DOHH2 (cell line): ENCODE measurements around the gene MORN5.

Source experiments
- H3F3A ChIP-seq: fragments of 200-600 bp; sonication (generic), shearing (Covaris generic); 2 replicates; pipeline ENCODE4 v1.6.0; 2016; ENCODE audit warnings: antibody characterized with exemption, mild to moderate bottlenecking; ENCODE audit not compliant: control insufficient read depth, insufficient read depth
- H3K27ac ChIP-seq: fragments of 200-600 bp; sonication (generic); 2 replicates; pipeline ENCODE4 v1.5.1; 2014; ENCODE audit warnings: low read depth, mild to moderate bottlenecking, low read length, moderate library complexity
- H3K27me3 ChIP-seq: fragments of 200-600 bp; sonication (generic); 2 replicates; pipeline ENCODE4 v1.6.1; 2014; ENCODE audit warnings: mild to moderate bottlenecking, low read length, mixed read lengths; ENCODE audit not compliant: control insufficient read depth
- H3K36me3 ChIP-seq: fragments of 200-600 bp; sonication (generic); 2 replicates; pipeline ENCODE4 v1.6.1; 2014; ENCODE audit warnings: mild to moderate bottlenecking, low read length, moderate library complexity, mixed read lengths; ENCODE audit not compliant: control insufficient read depth
- H3K4me1 ChIP-seq: fragments of 200-600 bp; sonication (generic); 2 replicates; pipeline ENCODE4 v1.6.1; 2014; ENCODE audit warnings: mild to moderate bottlenecking, low read length, mixed read lengths; ENCODE audit not compliant: control insufficient read depth
- H3K4me2 ChIP-seq: fragments of 200-600 bp; sonication (generic); 2 replicates; pipeline ENCODE4 v1.6.0; 2014; ENCODE audit warnings: mild to moderate bottlenecking, low read length, moderate library complexity
- H3K4me3 ChIP-seq: fragments of 200-600 bp; sonication (generic); 2 replicates; pipeline ENCODE4 v1.5.1; 2014; ENCODE audit warnings: mild to moderate bottlenecking, low read length, mixed read lengths
- H3K79me2 ChIP-seq: fragments of 200-600 bp; sonication (generic); 2 replicates; pipeline ENCODE4 v1.6.1; 2014; ENCODE audit warnings: mild to moderate bottlenecking, low read length, mixed read lengths; ENCODE audit not compliant: control insufficient read depth
- H3K9me2 ChIP-seq: fragments of 200-600 bp; sonication (generic); replicated peaks from 2 replicates; pipeline ENCODE4 v1.6.1; 2014; ENCODE audit warnings: mild to moderate bottlenecking, low read length, mixed read lengths; ENCODE audit not compliant: control insufficient read depth
- H3K9me3 ChIP-seq: fragments of 200-600 bp; sonication (generic); 2 replicates; pipeline ENCODE4 v1.6.1; 2014; ENCODE audit warnings: antibody characterized with exemption, low read length, mixed read lengths; ENCODE audit not compliant: control insufficient read depth, insufficient read depth
- H4K20me1 ChIP-seq: fragments of 200-600 bp; sonication (generic); 2 replicates; pipeline ENCODE4 v1.6.0; 2014; ENCODE audit warnings: low read depth, mild to moderate bottlenecking, antibody characterized with exemption, low read length, moderate library complexity; ENCODE audit not compliant: control insufficient read depth, insufficient read depth
- EZH2phosphoT487 ChIP-seq: fragments of 200-600 bp; sonication (generic); IDR thresholded peaks from 2 replicates; pipeline ENCODE4 v1.6.1; 2017; ENCODE audit warnings: borderline replicate concordance, mild to moderate bottlenecking, antibody characterized with exemption, low read length, moderate library complexity, mixed read lengths
- TF ChIP-seq, protein P1 (sequence below): fragments of 200-600 bp; sonication (generic); IDR thresholded peaks from one replicate; pipeline ENCODE4 v1.5.1; 2014; ENCODE audit warnings: antibody characterized with exemption, mild to moderate bottlenecking, low read depth, low read length; ENCODE audit not compliant: poor library complexity, severe bottlenecking

The MORN5 gene

GRCh38 chr9:122144836-122145591 is 14.7 kb upstream of the MORN5 start:
- Histone ChIP-seq H3F3A (no peaks in the 10 kb centered on the region), H3K9me3 (no peaks in the 10 kb centered on the region), H3K4me1 (no peaks in the 10 kb centered on the region), H3K9me2 (no peaks in the 10 kb centered on the region), H3K79me2 (0 out of 2 replicates have a peak, but pooled peaks cover 2% of the 10 kb centered on the region), H3K36me3 (peaks cover 64% of the 10 kb centered on the region), H3K4me3 (no peak overlapping the region), H3K4me2 (no peak overlapping the region), H3K27me3 (no peaks in the 10 kb centered on the region), H4K20me1 (no peaks in the 10 kb centered on the region), H3K27ac (no peak overlapping the region)
- TF ChIP-seq EZH2phosphoT487: no peak
- TF ChIP-seq, protein P1, sequence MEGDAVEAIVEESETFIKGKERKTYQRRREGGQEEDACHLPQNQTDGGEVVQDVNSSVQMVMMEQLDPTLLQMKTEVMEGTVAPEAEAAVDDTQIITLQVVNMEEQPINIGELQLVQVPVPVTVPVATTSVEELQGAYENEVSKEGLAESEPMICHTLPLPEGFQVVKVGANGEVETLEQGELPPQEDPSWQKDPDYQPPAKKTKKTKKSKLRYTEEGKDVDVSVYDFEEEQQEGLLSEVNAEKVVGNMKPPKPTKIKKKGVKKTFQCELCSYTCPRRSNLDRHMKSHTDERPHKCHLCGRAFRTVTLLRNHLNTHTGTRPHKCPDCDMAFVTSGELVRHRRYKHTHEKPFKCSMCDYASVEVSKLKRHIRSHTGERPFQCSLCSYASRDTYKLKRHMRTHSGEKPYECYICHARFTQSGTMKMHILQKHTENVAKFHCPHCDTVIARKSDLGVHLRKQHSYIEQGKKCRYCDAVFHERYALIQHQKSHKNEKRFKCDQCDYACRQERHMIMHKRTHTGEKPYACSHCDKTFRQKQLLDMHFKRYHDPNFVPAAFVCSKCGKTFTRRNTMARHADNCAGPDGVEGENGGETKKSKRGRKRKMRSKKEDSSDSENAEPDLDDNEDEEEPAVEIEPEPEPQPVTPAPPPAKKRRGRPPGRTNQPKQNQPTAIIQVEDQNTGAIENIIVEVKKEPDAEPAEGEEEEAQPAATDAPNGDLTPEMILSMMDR: peak; percentile 60

DNA sequence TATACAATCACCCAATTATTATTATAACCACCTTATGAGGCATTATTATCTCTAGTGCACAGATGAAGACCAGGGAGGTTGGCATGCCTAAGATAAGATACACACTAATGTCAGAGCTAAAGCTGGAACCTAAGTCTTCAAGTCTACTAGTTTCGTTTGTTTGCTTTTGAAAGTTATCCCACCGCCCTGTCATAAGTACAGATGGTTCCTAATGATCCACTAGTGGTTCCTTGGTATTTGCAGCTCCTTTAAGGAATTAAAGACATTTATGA is 14.2 kb upstream of the MORN5 start:
- Histone ChIP-seq H3K4me2 (no peak overlapping the region), H3K9me3 (no peaks in the 10 kb centered on the region), H3K36me3 (peaks cover 66% of the 10 kb centered on the region), H3K79me2 (0 out of 2 replicates have a peak, but pooled peaks cover 2% of the 10 kb centered on the region), H3K27ac (no peak overlapping the region), H3F3A (no peaks in the 10 kb centered on the region), H4K20me1 (no peaks in the 10 kb centered on the region), H3K9me2 (no peaks in the 10 kb centered on the region), H3K27me3 (no peaks in the 10 kb centered on the region), H3K4me1 (no peaks in the 10 kb centered on the region), H3K4me3 (no peak overlapping the region)
- TF ChIP-seq, protein P1: no peak
- no peak for TF ChIP-seq EZH2phosphoT487

DNA sequence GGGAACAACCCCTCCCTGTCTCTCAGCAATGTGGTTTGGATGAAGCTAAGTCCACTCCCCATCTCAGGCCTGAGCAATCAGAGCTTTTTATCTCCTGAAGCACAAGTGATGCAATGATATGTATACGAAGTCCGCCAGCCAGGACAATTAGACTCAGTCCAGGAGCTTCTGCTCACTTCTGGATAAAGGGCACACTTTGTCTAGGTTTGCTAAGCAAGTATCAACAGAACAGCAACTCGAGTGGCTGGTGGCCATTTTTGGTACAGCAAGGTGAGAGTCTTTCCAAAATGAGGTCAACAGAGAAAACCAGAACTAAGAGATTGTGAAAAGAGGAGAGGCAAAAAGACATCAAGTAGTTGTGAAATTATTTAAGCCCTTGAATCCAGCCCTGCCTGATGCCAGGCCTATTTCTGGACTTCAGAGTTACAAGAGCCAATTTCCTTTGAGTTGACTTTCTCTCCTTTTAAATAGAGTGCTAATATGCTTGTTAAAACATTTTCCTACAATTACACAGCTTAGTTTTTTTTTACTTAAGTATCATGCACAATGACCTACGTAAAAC is 8.4 kb upstream of the MORN5 start:
- Histone ChIP-seq H3K27ac (no peak overlapping the region), H3K79me2 (peaks cover 38% of the 10 kb centered on the region), H3K4me2 (no peak overlapping the region), H3K4me3 (no peak overlapping the region), H3K36me3 (peaks cover 41% of the 10 kb centered on the region), H3K9me3 (no peaks in the 10 kb centered on the region), H3K4me1 (peaks cover 9% of the 10 kb centered on the region), H3F3A (no peaks in the 10 kb centered on the region), H4K20me1 (peaks cover 8% of the 10 kb centered on the region; the same call in 1 of the 2 replicates), H3K27me3 (no peaks in the 10 kb centered on the region), H3K9me2 (no peaks in the 10 kb centered on the region)
- TF ChIP-seq EZH2phosphoT487: no peak
- TF ChIP-seq, protein P1: peak; percentile 17
